Activated effector memory CD4-positive, alpha-beta T cell treated with Interleukin-2 at 50 U/mL for 16 hours (primary cell): ENCODE data around the gene ANGPTL5.
"Not testable (repeated sequence)": the region's sequence is repeated elsewhere in the genome, so short reads cannot be mapped to it uniquely, and the experiment has no call there.

Experiments
- DNase-seq: peaks from one replicate; pipeline ENCODE4 v3.0.0-alpha.2; 2020

The ANGPTL5 gene

DNA sequence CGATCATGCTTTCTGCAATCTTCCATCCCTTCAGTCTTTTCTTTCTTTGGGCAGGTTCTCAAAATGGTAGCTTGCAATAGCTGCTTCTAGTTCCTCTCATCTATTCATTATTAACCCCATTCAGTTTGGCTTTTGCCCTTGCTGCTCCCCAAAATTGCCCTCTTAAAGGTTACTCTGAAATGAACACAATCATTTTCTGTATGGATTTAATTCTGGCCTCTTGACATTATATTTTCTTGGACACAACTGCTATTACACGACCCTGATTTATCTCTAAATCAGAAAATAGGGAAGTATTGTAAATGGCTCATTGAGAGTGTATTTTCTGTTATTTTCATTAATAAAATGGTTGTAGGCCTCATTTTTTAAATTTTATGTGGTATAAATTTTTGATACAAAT, at the start of gene ANGPTL5:
Gene ANGPTL5, minus strand, starts transcription at position 101 of the 400 bp plus-strand sequence. CDS start 8,613 bp downstream, outside the sequence.
- no peak for DNase-seq

DNA sequence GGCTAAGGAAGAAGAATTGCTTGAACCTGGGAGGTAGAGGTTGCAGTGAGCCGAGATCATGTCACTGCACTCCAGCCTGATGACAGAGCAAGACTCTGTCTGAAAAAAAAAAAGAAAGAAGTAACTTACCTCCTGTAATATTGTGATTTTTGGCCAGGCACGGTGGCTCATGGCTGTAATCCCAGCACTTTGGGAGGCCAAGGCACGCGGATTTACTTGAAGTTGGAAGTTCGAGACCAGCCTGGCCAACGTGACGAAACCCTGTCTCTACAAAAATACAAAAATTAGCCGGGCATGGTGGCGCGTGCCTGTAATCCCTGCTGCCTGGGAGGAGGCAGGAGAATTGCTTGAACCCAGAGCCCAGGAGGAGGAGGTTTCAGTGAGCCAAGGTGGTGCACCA, 47.9 kb upstream of the ANGPTL5 start:
- not testable (repeated sequence) for DNase-seq

DNA sequence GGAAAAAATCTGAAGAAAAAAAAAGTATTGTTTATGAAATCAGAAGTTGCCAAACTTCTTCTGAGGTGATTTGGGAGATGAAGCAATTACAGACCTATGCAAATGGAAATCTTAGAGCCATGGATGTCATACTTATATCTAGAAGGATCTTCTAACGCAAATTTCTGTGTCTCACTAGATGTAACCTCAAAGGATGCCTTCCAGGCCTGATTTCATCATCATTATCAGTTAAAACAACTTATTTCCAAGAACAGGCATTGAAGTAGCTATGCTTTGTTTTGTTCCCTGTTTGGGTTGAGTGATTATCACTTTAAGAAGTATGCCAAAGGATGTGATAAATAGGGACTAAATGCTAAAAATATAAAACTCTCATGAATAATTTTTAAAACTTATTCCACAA, 43.9 kb upstream of the ANGPTL5 start:
- no peak for DNase-seq

DNA sequence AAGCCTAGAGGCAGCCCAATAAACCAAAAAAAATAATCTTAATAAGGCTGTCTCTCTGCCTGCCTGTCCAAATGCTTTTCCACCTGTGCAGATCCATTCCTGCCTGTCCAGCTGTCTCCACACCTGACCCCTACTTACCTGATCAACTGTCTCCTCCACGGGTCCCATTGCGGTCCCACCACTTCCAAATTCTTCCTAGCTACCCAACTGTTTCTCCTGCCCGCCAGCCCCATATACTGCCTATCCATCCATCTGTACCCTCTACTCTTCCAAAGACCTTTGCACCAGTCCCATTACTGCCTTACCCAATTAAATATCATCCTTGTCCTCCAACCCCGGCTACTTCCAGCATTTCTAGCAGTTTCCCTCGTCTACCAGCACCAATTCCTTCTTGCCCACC, 39.4 kb upstream of the ANGPTL5 start:
- no peak for DNase-seq

DNA sequence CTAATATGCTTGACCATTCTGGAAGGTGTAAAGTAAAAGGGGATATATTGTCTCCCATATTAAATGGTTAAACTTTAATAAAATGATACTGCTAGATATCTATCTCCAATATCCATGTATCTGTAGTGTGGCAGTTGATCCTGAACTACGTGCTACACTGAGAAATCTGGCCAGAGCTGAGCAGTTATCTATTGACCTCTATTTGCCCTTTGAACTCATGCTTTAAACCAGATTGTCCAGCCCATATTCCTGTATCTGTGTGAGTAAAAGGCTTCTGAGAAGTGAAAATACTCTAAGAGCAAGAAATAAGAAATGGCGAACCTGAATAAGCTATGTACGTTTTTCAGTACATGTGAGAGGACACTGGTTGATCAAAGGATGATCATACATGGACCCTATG, 39.0 kb upstream of the ANGPTL5 start:
- DNase-seq, result no peak

DNA sequence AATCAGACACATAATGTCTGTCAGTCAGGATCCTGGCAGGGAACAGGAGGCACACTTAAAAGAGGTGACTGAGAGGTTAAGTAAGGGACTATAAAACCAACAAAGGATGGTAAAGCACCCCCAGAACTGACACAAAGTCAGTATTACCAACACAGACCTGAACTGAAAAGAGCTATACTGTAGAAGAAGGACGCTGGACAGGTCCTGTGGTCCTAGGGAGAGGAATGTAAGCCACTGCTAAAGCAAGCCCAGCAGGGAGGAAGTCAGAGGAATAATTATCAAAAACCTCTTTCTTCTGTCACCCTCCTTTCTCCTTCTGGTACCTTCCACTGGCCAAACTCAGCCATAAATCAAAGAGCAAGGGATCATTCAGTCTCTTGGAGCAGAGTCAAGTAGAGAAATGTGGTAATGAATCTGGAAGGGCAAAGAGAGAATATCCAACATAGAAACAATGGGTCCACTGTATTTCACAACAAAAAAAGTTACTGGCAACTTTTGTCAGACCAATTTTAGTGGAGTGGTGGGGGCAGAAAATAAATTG, 33.4 kb upstream of the ANGPTL5 start:
- DNase-seq, result no peak

DNA sequence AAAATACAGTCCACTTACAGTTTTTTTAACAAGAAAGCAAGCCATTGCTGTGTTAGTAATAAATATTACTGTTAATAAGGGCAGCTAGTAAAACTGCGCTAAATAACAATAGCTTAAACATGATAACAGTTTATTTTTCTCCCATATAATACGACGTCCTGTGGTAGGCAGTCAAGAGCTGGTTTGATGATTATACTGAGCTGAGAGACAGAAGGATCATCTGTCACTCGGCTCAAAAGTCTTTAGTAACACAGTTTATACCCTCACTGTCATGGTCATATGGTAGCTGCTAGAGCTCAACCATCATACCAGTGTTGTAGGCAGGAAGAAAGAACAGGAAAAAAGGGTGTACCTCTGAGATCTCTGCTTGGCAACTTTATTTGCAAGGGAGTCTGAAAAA, 29.1 kb upstream of the ANGPTL5 start:
- no peak for DNase-seq

DNA sequence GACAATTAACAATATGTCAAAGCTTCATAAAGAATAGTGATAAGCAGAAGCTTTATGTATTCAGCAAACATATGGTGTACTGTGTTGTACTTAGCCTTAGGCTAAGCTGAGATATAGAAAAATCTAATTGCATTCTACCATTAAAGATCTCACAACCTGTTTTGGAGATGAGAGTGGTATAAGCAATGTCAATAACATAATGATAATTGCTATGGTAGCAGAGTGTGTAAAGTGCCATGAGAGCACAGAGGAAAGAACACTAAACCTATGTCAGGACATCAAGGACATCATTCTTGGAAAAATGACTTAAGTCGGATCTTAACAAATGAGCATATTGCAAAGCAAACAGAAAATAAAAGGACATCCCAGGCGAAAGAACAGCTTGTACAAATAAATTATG, 28.6 kb upstream of the ANGPTL5 start:
- DNase-seq, result no peak

DNA sequence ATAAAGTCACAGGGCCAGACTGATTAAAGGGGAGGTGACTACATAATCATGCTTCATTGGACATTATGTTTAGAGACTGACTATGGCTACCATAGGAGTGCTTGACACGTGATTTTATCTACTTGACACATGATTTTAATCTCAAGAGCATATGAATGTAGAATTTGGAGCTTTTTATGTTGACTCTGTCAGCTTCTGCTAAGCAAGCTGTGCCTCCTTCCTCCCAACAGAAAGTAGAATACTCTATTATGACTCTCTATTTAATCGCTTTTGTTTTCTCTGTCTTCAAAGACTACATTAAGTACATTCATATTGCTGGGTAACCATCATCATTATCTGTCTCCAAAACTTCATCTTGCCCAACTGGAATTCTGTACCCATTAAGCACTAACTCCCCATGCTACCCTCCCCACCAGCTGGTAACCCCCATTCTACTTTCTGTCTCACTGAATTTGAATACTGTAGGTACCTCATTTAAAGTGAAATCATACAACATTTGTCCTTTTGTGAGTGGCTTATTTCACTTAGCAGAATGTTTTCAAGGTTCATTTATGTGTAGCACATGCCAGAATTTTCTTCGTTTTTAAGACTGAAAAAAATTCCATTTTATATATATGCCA, 24.7 kb upstream of the ANGPTL5 start:
- DNase-seq, result no peak

DNA sequence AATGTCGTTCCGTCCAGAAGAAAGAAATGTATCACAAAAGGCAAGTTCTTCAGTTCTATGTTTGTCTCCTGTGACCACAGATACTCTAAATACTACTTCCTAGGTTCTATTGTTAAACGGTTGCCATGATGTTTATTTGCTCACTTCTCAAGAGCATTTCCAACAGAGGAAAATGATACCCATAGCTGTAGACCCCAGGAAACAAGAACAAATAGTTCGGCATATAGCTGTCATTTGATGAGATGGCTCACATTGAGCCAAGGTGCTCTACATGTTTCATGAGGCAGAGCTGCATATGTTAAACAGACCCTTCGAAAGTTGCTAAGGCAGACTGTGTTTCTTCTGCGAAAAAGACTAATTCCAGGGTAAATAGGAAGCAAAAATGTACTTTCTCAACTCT, 15.4 kb upstream of the ANGPTL5 start:
- no peak for DNase-seq

DNA sequence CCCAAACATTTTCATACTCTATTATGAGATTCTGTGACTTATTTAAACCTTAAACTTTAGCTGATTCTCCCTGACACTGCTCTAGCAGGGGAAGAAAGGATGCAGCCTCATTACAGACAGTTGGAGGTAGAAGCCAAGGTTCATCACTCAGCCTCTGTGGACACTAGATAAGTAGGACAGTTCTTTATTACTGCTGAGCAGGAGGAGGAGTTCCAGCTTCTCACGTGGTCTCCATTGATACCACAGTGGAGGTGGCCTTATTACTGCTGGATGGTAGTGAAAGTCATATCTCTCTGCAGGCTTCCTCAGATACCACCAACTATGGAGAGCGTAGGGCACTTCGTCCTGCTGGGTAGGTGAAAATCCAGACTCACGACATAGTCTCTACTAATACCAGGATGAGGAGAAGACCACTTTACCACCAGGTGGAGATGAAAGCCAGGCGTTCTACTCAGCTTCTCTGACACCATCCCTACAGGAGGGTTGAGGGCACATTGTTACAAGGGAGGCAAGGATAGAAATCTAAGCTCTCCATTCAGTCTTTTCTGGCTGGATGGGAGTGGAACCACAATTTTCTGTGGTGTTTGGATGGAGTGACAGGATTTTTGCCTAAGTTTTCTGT, 13.1 kb upstream of the ANGPTL5 start:
- no peak for DNase-seq

DNA sequence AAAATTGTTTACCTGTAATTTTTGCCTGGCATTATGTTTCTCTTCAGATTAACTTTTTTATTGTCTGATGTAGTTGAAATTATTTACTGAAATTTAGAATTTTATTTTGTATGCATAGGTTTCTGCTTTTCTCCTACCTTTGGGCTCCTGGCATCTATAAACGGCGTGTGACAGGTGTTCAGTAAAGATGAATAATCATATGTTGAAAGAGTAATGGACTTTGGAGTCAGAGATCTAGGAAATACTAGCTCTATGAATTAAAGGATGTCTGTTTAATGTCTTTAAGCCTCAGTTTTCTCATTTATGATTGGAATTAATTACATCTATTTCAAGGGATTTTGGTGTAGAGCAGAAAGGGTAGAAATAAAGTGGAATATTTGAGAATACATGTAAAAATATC, 7.2 kb upstream of the ANGPTL5 start:
- no peak for DNase-seq

DNA sequence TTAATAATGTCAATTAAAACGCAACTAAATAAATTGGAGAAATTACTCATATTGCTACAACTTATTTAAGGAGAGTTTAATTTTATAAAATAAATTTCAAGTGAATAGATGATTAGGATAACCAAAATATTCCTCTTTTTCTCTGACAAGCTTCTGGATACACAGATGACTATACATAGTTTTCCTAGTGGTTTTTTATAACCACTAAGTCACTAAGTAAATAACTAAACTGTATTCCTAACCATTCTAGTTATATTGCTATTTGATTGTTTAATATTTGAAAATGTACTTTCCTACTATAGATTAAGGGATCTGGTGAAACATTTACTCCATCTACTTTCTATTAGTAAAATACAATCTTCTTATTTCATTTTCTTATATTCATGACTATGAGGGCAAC, 4.7 kb upstream of the ANGPTL5 start:
- no peak for DNase-seq

DNA sequence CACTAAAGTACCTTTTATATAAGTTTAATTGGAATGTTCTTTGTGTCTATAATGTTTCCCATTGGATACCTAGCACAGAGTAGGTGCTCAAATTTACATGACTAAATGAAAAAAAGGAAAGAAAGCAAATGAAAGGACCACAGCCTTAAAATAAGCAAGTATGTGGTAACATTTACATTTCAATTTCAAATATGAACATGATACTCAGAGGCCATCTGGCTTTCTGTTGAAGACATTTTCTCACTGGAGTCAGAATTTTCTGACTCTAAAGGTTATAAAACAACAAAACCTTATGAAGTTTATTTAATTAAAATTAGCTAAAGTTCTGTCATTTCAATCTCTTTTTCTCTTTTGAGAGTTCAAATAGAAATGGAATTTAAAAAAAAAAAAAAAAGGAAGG, 904 bp upstream of the ANGPTL5 start:
- no peak for DNase-seq

DNA sequence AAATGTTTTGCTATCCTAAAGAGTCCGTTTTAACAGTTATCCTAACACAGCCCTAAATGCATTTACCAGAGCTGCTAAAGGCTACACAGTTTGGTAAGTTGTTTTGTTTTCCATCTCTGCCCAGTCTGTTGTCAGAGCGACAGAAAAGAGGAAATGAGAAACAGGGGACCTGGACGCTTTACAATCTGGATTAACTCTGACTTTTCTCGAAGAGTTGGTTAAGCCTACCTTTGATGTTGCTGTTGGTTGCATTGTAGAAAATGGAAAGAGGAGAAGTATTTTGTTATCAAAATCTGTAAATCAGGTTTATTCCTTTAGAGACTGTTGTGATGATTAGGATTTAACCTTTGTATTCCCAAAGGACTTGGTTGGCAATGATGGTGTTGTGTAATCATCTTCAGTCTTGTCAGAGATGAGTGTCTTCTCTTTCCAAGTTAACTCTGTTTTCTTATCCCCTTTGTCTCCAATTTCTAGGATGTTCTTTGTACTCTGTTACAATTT, 481 bp downstream of the ANGPTL5 start:
- no peak for DNase-seq

DNA sequence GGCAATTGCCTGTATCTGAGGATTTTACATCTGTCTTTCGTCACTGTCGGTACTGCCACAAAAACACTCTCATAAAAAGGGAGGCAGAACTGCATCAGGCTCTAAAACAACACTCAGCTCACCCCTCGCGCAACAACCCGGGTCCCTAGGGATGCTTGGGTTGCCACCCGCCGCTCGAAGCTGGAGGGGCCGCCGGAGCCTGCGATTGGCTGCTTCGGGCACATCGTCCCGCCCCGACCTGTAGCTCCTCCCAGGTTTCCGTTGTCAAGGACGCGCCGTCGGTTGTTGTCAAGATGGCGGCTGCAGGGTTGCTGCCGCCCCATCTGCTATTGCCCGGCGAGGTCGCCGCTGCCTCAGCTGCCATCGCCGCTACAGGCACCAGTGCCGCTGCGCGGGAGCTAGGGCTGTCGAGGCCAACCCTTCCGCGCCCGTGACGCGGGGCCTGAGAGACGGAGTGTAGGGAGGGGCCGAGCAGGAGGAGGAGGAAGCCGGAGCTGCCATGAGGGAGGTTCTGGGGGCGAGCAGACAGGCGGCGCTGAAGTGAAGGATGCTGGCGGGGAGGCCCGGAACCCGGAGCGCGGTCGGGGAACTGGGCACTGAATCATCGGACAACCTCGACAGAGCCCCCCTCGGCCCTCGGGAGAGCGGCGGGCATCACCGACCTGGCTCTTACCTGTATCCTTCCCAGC, 1.4 kb downstream of the ANGPTL5 start, which contains the start of gene CEP126:
Gene CEP126, plus strand, starts transcription at position 273 of the 689 bp plus-strand sequence. Its CDS starts 275 bp downstream, at position 548.
- DNase-seq, result peak; percentile 89

DNA sequence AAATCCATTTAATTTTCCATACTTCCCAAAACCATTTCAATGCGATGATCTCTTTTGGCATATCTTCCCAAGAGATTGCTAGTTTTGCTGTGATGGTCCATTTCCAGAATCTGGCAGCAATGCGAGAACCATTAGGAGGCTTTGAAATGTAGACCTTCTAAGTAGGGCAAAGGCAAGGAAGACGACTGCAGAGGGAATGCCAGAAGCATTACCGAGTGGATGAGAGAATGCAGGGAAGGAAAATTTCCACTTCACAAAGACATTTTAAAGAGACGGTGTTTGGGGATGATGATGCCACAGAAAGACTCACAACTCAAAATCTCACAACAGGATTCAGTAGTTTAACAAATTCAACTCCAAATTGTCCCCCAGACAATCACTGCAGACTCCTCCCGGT, 2.0 kb downstream of the ANGPTL5 start:
- DNase-seq, result no peak

DNA sequence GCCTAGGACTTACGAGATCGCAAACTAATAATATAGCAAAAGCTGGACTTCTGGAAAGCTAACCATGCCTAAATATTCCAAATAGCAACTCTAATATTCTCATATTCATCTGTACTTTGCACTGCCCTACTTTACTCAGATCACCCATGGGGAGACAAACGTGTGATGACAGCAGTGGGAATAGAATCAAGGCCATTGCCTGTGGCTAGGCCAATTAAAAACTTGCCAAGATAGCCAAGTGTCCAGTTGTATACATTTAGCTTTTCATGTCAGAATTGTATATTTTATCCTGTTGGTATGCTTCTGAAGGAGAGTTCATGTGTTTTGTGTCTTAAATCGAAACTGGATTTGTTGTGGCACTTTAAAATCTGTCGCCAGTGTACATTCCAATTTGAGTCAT, 2.7 kb downstream of the ANGPTL5 start:
- DNase-seq, result no peak

DNA sequence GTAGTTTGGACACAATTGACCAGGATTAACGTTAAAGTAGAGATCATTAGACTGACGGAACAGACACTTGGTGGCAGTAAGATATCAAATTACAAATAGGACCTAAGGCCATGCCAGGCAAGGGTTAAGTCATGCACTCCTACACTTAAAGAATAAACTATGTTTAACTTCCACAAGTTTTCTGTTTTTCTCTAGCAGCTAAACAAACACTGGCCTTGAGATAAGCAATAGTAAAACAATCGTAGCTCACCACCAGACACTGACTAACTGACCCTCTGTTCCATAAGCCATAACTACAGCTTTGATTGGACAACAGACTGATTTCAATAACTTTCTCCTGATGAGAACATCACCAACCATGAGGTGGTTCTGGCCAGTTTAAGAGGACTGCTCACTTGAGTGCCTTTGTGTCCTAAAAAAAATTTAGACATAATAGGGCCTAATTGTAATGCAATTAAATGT, 3.5 kb downstream of the ANGPTL5 start:
- DNase-seq, result no peak

DNA sequence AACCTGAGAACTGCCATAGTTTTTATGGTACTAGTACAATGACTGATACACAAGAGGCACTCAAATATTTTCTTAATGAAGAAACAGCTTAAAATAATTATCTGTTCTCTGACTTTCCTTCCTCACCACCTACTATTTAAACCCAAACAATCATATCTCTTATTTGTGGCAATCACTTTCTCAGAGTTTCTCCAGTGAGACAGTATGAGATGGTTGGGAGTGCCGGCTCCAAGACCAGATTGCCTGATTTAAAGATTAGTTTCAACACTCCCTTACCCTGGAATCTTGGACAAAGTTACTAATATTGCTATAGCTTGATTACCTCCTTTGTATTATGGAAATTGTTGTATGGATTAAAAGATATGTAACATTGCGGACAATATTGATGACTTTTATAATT, 7.2 kb downstream of the ANGPTL5 start:
- DNase-seq, result no peak

DNA sequence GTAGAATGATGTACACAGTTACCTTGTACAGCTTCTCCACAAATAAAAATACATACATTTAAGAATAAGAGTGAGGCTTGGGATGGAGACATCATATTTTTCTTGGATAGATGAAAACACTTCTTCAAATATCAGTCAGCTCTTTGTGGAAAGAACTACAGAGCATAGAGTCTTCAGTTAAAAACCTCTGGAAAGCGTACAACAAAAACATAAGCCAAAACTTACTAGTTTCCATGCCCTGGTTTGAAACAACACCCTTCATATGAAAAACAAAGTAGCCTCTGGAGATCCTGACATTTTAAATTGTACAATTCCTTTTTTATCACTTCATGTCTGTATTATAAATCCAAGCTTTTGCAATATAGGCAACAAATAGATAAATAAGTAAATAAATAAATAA, 8.5 kb downstream of the ANGPTL5 start:
- no peak for DNase-seq

DNA sequence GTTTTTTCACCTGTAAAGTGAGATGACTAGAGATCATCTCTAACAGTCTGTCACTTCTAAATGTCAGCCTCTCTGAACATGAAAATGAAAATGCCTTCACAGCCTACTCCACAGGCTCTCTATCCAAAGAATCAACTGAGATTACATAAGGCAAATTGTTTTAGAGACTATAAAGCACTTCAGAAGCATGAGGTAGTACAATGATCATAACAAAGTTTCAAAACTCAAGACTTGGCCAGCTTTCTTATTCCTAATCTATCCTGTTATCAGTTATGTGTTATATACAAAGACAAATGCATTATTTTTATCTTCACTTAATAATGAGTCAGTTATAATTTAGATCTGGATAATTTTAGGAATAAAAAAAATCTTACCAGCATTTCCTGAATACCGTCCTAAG, 21.8 kb downstream of the ANGPTL5 start:
- DNase-seq, result no peak

DNA sequence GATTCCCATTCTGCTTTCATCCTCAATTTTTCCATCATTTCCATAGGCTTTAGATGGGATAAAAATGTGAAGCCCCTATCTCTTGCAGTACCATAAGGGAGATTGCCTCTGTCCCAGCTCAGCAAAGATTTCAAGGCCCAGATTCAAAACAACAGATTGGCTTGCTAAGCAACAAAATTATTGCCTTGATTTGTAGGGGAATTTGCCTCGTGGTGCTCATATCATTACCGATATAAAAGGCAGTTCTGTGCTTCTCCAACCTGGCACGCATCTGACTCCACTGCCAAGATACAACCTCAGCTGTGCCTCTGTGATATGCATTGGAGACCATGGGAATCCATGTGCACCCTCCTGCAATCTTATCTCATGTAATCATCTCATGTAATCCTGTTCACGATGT, 26.6 kb downstream of the ANGPTL5 start:
- DNase-seq, result no peak

DNA sequence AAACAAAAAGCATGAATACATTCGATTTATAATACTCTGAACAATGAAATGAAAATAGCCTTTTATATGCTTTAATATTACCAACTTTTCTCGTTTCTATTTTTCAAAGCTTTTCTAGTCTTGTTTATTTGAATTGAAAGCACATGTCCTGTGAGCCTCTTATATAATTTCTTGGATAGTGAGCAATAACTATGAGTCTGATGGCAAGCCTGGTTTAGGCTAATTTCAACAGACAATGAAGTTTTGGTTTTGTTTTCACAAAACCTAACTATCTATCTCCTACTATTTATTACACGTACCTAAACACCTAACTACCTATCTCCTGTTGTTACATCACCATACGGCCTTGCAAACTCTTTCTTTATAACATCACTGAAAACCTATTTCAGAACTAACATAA, 30.7 kb downstream of the ANGPTL5 start:
- DNase-seq, result no peak
